ENCODE measurements around the gene LRP2.

The LRP2 gene

DNA sequence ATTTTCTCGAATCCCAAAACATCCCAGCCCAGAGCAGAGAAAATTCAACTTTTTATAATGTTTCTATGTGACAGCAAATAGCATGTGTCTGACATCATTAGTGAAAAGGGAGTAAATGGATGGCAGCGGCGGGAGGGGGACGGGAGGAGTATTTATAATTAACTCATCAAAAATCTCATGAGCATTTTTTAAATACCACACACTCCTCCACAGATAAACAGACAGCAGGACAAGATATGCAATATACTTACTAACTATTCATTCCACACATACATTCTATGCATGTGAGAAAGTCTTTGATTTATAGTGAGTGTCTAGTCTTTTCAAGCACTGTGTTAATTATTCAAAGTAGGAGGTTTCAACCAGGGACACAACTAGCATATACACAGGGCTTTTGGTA is 107.6 kb downstream of the LRP2 start:
- in situ Hi-C loops (cut with MboI; ENCODE audit: low sequenced_read_pairs, unreplicated experiment) = no loop called here
- TF ChIP-seq, protein P1, sequence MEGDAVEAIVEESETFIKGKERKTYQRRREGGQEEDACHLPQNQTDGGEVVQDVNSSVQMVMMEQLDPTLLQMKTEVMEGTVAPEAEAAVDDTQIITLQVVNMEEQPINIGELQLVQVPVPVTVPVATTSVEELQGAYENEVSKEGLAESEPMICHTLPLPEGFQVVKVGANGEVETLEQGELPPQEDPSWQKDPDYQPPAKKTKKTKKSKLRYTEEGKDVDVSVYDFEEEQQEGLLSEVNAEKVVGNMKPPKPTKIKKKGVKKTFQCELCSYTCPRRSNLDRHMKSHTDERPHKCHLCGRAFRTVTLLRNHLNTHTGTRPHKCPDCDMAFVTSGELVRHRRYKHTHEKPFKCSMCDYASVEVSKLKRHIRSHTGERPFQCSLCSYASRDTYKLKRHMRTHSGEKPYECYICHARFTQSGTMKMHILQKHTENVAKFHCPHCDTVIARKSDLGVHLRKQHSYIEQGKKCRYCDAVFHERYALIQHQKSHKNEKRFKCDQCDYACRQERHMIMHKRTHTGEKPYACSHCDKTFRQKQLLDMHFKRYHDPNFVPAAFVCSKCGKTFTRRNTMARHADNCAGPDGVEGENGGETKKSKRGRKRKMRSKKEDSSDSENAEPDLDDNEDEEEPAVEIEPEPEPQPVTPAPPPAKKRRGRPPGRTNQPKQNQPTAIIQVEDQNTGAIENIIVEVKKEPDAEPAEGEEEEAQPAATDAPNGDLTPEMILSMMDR (IDR thresholded peaks at IDR 0.05; ENCODE audit: borderline replicate concordance, control extremely low read depth, extremely low read depth, insufficient read depth, missing control alignments) = no peak
- no peak for DNase-seq (ENCODE audit: low spot score)

DNA sequence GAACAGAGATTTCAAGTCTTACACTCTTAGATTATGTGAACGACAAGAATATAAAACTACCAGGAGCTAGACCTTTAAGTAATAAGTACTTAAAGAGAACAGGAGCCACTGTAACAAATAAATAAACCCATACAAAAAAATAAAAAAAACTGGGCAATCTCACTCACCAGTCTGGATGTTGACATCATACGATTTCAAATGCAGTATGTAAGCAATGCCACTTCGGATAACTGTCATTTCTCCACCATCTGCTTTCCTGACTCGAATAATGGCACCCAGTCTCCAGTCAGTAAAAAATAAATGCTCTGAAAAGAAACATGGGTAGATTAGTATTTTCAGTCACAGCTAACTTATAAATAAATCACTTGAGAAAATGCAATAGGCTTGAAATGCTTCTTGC is 115.1 kb downstream of the LRP2 start:
- in situ Hi-C loops (cut with MboI; ENCODE audit: low sequenced_read_pairs, unreplicated experiment) = no loop called here

DNA sequence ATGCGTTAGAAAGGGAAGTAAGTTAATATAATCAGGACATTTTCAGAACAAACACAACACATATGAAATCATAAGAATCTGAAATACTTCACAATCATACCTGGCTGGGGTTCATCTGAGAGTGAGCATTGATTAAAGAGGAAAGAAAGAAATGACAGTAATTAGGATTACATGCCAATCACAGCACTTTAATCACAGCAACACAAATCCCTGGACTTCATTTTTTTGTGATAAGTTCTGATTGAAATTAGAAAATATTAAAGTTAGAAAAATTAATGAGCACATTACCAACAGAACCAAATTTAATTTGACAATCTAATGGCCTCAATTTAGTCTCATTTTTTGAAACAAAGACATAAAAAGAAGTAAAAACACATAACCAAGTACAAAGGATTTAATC is 121.9 kb downstream of the LRP2 start:
- TF ChIP-seq, protein P1 (IDR thresholded peaks at IDR 0.05; ENCODE audit: borderline replicate concordance, control extremely low read depth, extremely low read depth, insufficient read depth, missing control alignments) = no peak
- DNase-seq (ENCODE audit: low spot score) = no peak
- in situ Hi-C loops (cut with MboI; ENCODE audit: low sequenced_read_pairs, unreplicated experiment) = no loop called here

More for the DNA sequence above, 115.1 kb downstream of the LRP2 start:
- no peak for DNase-seq (ENCODE audit: low spot score)
- TF ChIP-seq, protein P1 (IDR thresholded peaks at IDR 0.05; ENCODE audit: borderline replicate concordance, control extremely low read depth, extremely low read depth, insufficient read depth, missing control alignments) = no peak

DNA sequence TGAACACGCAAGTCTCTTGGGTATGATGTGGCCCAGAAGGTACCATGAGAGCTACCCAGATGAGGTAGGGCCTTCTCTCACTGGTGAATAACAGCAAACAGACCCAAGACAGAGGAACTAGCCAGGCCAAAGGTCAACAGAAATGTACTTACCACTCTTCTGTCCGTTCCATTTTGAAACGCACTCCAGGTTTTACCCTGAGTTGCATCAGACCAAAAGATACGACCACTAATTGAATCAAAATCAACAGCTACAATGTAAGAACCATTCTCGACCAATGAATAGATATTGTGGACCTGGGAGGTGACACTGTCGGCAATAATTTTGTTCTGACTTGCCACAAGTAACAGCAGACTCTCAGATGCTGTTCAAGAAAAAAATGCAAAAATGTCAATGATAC is 124.4 kb downstream of the LRP2 start:
- no peak for DNase-seq (ENCODE audit: low spot score)
- in situ Hi-C loops (cut with MboI; ENCODE audit: low sequenced_read_pairs, unreplicated experiment) = no loop called here
- TF ChIP-seq, protein P1 (IDR thresholded peaks at IDR 0.05; ENCODE audit: borderline replicate concordance, control extremely low read depth, extremely low read depth, insufficient read depth, missing control alignments) = no peak

DNA sequence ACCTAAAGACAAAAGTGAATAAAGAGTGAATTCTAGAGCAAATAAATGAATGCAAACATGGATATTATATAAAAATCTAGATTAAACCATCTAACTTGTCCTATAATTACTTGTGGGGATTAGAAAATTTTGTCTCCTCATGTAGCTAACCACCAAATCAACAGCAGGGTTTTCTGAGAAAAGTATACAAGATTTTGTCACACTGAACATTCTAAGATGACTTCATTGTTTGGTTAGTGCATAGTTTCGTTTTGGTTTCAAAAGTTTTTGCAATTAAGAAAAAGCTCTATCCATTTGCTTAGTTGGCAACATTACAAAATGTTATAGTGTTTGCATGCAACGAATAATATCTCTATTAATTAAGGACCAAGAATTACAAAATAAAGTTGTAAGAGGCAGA is 125.0 kb downstream of the LRP2 start:
- TF ChIP-seq, protein P1 (IDR thresholded peaks at IDR 0.05; ENCODE audit: borderline replicate concordance, control extremely low read depth, extremely low read depth, insufficient read depth, missing control alignments) = no peak

DNA sequence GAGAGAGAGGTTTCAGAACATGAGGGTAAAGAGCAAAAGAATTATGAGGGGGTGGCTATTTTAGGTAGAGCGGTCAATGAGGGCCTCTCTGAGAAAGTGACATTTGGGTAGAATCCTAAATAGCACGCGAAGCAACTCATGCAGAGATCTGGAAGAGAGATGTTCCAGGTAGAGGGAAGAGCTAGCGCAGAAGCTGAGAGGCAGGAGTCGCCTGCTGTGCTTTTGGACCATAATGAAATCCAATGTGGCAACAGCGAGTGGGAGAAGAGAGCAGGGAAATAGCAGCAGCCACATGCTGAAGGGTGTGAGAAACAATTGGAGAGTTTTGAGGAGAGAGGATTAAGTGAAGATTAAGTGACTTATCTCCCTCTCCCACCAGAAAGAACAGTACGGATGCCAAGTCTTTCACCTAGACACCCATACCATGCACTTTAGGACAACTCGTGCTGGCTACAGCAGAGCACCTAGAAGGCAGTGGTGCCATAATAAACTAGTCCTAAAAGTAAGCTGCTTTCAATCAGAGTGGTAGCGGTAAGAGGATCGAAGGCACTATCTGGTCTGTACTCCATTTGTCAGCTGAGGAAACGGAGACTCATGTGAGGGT is 129.7 kb downstream of the LRP2 start:
- in situ Hi-C loops (cut with MboI; ENCODE audit: low sequenced_read_pairs, unreplicated experiment) = no loop called here

More for the DNA sequence above, 125.0 kb downstream of the LRP2 start:
- in situ Hi-C loops (cut with MboI; ENCODE audit: low sequenced_read_pairs, unreplicated experiment) = no loop called here
- no peak for DNase-seq (ENCODE audit: low spot score)

More for the DNA sequence above, 129.7 kb downstream of the LRP2 start:
- DNase-seq (ENCODE audit: low spot score) = no peak
- TF ChIP-seq, protein P1 (IDR thresholded peaks at IDR 0.05; ENCODE audit: borderline replicate concordance, control extremely low read depth, extremely low read depth, insufficient read depth, missing control alignments) = no peak
